GM12874 (cell line): ENCODE results near the gene PAK2.

Source experiments
- TF ChIP-seq, protein P1 (sequence below): IDR thresholded peaks from 2 replicates; pipeline ENCODE4 v1.5.1; 2011; ENCODE audit warnings: low read depth, mild to moderate bottlenecking, control low read depth, low read length, moderate library complexity; ENCODE audit not compliant: insufficient read depth

The PAK2 gene

DNA sequence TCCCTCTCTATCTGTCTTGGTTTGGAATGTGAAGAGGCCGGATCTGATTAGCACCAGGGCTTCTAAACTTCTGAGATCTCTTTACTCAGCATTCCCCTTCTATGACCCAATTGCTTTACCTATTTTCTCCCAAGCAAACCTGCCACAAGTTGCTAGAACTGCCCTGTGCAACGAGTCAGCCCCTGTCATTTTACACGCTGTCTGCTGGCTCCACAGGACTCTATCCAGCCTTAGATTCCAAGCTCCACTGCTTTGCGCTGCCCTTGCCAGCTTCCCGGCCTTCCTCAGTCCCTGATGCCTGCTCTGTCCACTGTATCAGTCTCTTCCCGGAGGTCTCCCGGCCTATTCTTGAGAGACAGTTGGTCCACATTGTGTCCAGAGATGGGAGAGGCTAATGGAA, 39.9 kb upstream of the PAK2 start:
- TF ChIP-seq, protein P1, sequence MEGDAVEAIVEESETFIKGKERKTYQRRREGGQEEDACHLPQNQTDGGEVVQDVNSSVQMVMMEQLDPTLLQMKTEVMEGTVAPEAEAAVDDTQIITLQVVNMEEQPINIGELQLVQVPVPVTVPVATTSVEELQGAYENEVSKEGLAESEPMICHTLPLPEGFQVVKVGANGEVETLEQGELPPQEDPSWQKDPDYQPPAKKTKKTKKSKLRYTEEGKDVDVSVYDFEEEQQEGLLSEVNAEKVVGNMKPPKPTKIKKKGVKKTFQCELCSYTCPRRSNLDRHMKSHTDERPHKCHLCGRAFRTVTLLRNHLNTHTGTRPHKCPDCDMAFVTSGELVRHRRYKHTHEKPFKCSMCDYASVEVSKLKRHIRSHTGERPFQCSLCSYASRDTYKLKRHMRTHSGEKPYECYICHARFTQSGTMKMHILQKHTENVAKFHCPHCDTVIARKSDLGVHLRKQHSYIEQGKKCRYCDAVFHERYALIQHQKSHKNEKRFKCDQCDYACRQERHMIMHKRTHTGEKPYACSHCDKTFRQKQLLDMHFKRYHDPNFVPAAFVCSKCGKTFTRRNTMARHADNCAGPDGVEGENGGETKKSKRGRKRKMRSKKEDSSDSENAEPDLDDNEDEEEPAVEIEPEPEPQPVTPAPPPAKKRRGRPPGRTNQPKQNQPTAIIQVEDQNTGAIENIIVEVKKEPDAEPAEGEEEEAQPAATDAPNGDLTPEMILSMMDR, result no peak

DNA sequence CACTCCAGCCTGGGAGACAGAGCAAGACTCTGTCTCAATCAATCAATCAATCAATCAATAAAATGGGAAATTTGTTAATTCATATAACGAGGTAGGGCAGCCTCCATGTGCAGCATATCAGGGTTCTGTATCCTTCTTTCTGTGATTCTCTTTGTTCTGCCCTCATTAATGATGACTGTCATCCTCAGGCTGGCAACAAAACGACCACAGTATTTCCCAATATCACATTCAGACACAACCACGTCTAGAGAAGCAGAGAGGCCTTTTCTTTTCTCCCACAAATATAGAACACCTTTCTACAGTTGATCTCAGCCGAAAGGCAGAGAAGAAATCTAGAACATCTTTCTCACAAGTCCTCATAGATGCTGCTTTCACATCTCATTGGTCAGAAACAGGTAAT, 38.9 kb upstream of the PAK2 start:
- TF ChIP-seq, protein P1, result no peak

DNA sequence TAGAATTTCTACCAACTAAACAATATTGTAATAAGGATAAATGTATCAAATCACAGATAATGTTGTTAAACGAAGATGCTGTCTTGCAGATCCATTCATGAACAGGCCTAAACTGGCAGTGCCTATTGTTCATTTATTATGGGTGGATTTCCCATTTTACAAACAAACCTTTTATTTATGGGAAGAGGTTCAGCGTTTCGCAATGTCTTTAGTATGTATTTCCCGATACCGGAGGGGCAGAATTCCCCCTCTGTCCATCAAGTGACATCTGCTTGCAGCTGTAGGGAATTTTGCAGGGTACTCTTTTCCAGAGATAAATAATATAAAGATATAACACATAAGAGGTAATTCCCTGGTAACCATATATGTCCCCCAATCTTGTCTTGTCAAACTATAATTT, 33.3 kb upstream of the PAK2 start:
- TF ChIP-seq, protein P1, result no peak

DNA sequence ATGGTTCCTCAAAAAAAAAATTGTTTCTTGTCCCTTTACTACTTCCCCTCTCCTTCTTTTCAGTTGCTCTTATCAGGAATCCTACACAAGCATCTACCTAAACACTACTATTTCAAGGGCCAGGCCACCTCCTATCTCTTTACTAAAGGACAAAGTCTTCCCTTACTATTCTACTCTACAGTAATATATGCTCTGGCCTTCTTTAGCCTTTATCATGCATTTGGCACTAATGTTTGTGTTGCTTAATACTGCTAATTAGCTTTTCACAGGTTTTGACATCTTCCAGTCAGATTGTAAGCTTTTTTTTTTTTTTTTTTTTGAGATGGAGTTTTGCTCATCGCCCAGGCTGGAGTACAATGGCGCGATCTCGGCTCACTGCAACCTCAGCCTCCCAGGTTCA, 32.9 kb upstream of the PAK2 start:
- TF ChIP-seq, protein P1, result no peak

DNA sequence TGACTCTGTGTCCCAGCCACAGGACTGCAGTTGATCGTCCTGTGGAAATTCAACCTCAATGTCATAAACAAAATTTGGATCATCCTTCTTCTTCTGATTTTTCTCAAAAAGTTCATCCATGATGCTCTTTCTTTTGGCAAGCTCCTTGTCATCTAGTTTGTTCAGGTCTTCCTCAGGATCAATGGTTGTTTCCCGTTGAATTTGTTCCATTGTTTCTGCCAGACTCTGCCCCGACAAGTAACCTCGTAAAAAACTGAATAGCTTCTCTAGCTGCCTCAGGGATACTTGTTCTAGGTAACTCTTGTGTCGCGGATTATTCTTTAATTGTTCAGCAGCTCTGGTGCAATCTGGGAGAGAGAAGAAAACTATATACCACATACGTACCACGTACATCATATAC, 32.1 kb upstream of the PAK2 start:
- TF ChIP-seq, protein P1, result no peak

DNA sequence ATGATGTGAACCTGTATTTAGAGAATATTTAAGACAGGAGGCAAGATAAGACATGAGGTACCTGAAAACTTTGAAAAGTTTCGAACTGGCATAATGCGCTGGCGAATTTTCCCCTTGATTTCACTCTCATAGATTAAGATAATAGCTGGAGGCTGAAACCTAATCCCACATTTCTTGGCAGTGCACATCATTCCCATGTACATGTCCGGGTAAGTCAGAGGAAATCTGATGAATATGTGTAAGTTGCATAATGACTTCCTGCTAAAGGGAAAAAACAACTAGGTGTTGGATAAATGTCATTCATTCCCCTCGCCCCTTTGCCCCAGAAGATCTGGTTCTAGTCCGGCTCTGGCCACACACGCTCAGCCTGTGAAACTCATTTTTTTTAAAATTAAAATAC, 31.2 kb upstream of the PAK2 start:
- TF ChIP-seq, protein P1, result no peak

DNA sequence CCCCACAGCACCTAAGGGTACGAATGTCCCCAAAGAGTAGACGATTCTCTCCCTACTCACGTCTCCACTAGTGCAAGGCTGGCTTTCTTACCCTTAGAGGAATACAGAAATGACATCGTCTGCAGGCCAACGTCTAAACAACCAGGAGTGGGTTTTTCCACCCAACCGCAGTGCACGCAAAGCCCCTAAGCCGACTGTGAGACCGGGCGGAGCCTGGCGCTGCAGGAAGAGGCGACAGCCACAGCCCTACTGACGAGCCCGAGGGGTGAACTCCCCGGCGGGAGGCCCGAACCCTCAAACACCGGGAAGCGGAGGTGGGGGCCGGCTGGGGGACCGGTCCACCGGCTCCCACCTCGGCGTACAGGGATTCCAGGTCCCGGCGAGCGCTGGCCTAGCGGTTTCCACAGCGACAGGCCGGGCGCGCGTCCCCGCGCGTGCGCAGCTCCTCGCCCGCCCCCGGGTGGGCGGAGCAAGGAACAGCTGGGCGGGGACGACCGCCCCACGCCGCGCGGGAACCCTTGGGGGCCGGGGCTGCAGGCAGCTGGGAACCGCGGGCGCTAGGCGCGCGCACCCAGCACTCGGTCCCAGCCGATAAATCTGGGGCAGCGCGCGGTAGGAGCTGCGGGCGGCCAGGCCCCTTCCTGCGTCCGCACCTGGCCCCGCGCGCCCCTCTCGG, 27.7 kb upstream of the PAK2 start, which contains the start of the genes CEP19 and PIGX:
CEP19 (minus strand) TSS at position 413 of the 676 bp plus-strand sequence. CDS start 3,593 bp downstream, outside the sequence.
PIGX (plus strand) TSS at position 540 of the 676 bp plus-strand sequence.
- TF ChIP-seq, protein P1, result no peak
